KG1 (cell line): ENCODE measurements around the gene GAS7.

Experiments used
- DNase-seq: peaks from one replicate; lab custom pipeline; 2025; lab: John Stamatoyannopoulos, UW

The GAS7 gene

GRCh38 chr17:10198509-10199249, at the start of gene GAS7:
Gene GAS7, minus strand, starts transcription at chr17:10198606.
- DNase-seq, result no peak

GRCh38 chr17:10247810-10248209, 49.4 kb upstream of the GAS7 start:
- no peak for DNase-seq

GRCh38 chr17:10243883-10244844, 45.8 kb upstream of the GAS7 start:
- DNase-seq, result no peak

- no peak for DNase-seq
Observed at GRCh38 chr17:10241781-10242180, 43.4 kb upstream of the GAS7 start.

- no peak for DNase-seq
Observed at GRCh38 chr17:10238661-10239060, 40.3 kb upstream of the GAS7 start.

GRCh38 chr17:10234033-10234432, 35.6 kb upstream of the GAS7 start:
- no peak for DNase-seq

- DNase-seq, result no peak
Observed at GRCh38 chr17:10233161-10233560, 34.8 kb upstream of the GAS7 start.

GRCh38 chr17:10229181-10229580, 30.8 kb upstream of the GAS7 start:
- no peak for DNase-seq

- DNase-seq, result no peak
Observed at GRCh38 chr17:10226930-10227695, 28.7 kb upstream of the GAS7 start.

- DNase-seq, result no peak
Observed at GRCh38 chr17:10224582-10225195, 26.3 kb upstream of the GAS7 start.

GRCh38 chr17:10219193-10219592, 20.8 kb upstream of the GAS7 start:
- no peak for DNase-seq

- no peak for DNase-seq
Observed at GRCh38 chr17:10217916-10218315, 19.5 kb upstream of the GAS7 start.

- no peak for DNase-seq
Observed at GRCh38 chr17:10216213-10216938, 18.0 kb upstream of the GAS7 start.

GRCh38 chr17:10215286-10215685, 16.9 kb upstream of the GAS7 start:
- no peak for DNase-seq

- DNase-seq, result no peak
Observed at GRCh38 chr17:10211666-10212065, 13.3 kb upstream of the GAS7 start.

- no peak for DNase-seq
Observed at GRCh38 chr17:10210151-10210574, 11.8 kb upstream of the GAS7 start.

- DNase-seq, result no peak
Observed at GRCh38 chr17:10208604-10209193, 10.3 kb upstream of the GAS7 start.

- DNase-seq, result no peak
Observed at GRCh38 chr17:10207153-10207552, 8.7 kb upstream of the GAS7 start.

- DNase-seq, result no peak
Observed at GRCh38 chr17:10205549-10206185, 7.3 kb upstream of the GAS7 start.

GRCh38 chr17:10201680-10202079, 3.3 kb upstream of the GAS7 start:
- DNase-seq, result no peak
